GM19025 (cell line): ENCODE results near the gene ZNRF3.

Experiments
- ATAC-seq: cut with Tn5 transposase; IDR thresholded peaks from one replicate; pipeline ENCODE4 v1.9.1; 2021; ENCODE audit warnings: mild to moderate bottlenecking, low read depth, moderate library complexity; ENCODE audit not compliant: unreplicated experiment

The ZNRF3 gene

GRCh38 chr22:28978863-28979796, 95.8 kb downstream of the ZNRF3 start:
- no peak for ATAC-seq

- ATAC-seq, result no peak
These were observed 97.0 kb downstream of the ZNRF3 start for GRCh38 chr22:28980326-28980725.

- no peak for ATAC-seq
These were observed 98.6 kb downstream of the ZNRF3 start for GRCh38 chr22:28981818-28982499.

- no peak for ATAC-seq
These were observed 99.8 kb downstream of the ZNRF3 start for GRCh38 chr22:28983190-28983589.

GRCh38 chr22:28983788-28984441, 100.5 kb downstream of the ZNRF3 start:
- ATAC-seq, result no peak

GRCh38 chr22:28984482-28985158, 101.2 kb downstream of the ZNRF3 start:
- ATAC-seq, result no peak

- ATAC-seq, result no peak
These were observed 102.4 kb downstream of the ZNRF3 start for GRCh38 chr22:28985581-28986290.

- ATAC-seq, result no peak
These were observed 103.0 kb downstream of the ZNRF3 start for GRCh38 chr22:28986366-28986765.

- ATAC-seq, result no peak
These were observed 105.1 kb downstream of the ZNRF3 start for GRCh38 chr22:28988457-28988856.

- no peak for ATAC-seq
These were observed 105.7 kb downstream of the ZNRF3 start for GRCh38 chr22:28989035-28989464.

GRCh38 chr22:28989484-28989883, 106.1 kb downstream of the ZNRF3 start:
- ATAC-seq, result no peak

- ATAC-seq, result no peak
These were observed 106.5 kb downstream of the ZNRF3 start for GRCh38 chr22:28989912-28990311.

GRCh38 chr22:28992565-28993356, 109.4 kb downstream of the ZNRF3 start:
- ATAC-seq, result no peak

GRCh38 chr22:28994522-28994921, 111.2 kb downstream of the ZNRF3 start:
- no peak for ATAC-seq

- ATAC-seq, result no peak
These were observed 112.2 kb downstream of the ZNRF3 start for GRCh38 chr22:28995551-28995950.

GRCh38 chr22:28997342-28997741, 114.0 kb downstream of the ZNRF3 start:
- no peak for ATAC-seq

GRCh38 chr22:28998681-28999080, 115.3 kb downstream of the ZNRF3 start:
- no peak for ATAC-seq

GRCh38 chr22:28999510-28999909, 116.1 kb downstream of the ZNRF3 start:
- no peak for ATAC-seq

GRCh38 chr22:28999919-29000556, 116.7 kb downstream of the ZNRF3 start:
- no peak for ATAC-seq
